HG02852 (cell line): ENCODE data around the gene EHBP1.

Source experiments
- ATAC-seq: cut with Tn5 transposase; IDR thresholded peaks from one replicate; pipeline ENCODE4 v1.9.1; 2021; ENCODE audit warnings: mild to moderate bottlenecking, moderate library complexity; ENCODE audit not compliant: unreplicated experiment

The EHBP1 gene

DNA sequence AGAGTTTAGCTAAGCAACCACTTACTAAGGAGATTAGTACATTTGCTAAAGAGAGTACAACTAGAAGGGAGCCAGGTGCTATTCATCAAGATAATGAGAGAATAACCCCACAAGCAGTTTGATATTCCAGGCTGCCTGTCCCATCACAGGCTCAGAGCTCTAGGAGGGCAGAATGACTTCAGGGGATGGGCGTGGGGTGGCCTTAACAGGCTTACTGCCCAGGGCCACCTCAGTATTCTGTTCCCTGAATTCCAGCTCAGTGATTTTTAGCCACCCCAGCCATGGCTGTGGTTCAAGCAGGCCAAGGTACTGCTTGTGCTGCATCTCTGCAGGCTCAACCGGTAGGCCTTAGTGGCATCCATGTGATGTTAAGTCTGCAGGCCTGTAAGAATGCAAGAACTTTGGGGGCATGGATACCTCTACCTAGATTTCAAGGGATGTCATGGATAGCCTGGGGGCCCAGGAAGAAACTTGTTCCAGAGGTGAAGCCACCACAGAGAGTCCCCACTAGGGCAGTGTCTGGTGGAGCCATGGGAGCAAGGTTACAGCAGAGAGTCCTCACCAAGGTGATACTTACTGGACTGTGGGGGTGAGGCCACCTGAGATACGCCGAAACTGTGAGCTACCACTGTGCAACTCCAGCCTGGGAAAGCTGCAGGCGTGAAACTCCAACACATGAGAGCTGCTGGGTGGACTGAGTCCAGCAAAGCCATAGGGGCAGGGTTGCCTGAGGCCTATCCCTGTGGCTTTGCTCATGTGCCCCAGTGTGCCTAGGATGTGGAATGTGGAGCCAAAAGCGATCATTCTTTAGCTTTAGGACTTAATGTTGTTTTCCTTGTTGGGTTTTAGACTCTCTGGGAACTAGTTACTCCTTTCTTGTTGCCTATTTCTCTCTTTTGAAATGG lies 107.7 kb downstream of the EHBP1 start:
- ATAC-seq = no peak

DNA sequence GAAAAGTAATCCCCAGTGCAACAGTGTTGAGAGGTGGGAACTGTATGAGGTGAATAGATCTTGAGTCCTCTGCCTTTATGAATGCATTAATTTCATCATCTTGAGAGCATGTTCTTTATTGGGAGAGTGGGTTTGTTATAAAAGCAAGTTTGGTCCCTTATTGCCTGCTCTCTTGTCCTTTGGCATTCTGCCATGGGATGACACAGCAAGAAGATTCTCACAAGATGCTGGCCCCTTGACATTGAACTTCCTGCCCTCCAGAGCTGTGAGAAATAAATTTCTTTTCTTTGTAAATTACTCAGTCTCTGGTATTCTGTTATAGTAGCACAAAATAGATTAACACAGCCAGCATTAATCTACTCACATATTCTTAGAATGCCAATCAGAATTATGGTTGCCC lies 108.6 kb downstream of the EHBP1 start:
- ATAC-seq = no peak

GRCh38 chr2:62817348-62817747 lies 111.8 kb downstream of the EHBP1 start:
- no peak for ATAC-seq

DNA sequence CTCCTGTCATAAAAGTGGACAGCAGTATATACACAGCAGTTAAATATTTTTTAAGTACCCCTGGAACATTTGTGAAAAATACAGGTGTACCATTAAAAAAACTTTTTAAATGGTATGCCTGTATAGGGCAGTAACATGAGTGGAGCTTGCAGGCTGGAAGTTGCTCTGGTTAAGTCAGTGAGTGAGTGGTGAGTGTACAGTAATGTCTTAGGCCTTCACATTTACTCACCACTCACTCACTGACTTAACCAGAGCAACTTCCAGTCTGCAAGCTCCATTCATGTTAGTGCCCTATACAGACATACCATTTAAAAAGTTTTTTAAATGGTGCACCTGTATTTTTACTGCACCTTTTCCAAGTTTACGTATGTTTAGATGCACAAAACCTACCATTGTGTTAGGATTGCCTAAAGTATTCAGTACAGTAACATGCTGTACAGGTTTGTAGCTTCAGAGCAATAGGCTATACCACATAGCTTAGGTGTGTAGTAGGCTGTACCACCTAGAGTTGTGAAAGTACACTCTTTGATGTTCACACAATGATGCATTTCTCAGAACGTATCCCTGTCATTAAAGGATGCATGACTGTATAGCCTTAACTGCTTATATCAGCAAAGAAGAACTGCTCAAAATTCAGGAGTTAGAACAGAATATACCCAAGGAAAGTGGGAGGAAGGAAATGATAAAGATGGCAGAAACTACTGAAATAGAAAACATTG lies 112.6 kb downstream of the EHBP1 start:
- ATAC-seq = no peak

DNA sequence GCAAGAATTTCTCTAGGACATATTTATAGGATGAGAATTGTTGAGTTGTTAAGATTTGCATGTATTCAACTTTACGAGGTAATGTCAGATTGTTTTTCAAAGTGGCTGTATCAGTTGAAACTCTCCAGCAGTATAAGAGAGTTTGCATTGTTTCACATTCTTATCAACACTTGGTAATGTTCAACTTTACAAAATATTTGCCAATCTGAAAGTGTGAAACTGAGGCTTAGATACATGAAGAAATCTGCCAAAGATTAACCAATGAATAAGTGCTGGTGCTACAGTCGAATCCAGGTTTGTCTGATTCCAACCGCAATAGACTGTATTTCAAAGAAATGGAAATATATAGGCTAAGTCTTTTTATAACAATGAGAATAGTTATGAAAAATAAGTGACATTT lies 117.0 kb downstream of the EHBP1 start:
- ATAC-seq = no peak

GRCh38 chr2:62824388-62824787 lies 118.9 kb downstream of the EHBP1 start:
- ATAC-seq = no peak

GRCh38 chr2:62826141-62826540 lies 120.6 kb downstream of the EHBP1 start:
- no peak for ATAC-seq

DNA sequence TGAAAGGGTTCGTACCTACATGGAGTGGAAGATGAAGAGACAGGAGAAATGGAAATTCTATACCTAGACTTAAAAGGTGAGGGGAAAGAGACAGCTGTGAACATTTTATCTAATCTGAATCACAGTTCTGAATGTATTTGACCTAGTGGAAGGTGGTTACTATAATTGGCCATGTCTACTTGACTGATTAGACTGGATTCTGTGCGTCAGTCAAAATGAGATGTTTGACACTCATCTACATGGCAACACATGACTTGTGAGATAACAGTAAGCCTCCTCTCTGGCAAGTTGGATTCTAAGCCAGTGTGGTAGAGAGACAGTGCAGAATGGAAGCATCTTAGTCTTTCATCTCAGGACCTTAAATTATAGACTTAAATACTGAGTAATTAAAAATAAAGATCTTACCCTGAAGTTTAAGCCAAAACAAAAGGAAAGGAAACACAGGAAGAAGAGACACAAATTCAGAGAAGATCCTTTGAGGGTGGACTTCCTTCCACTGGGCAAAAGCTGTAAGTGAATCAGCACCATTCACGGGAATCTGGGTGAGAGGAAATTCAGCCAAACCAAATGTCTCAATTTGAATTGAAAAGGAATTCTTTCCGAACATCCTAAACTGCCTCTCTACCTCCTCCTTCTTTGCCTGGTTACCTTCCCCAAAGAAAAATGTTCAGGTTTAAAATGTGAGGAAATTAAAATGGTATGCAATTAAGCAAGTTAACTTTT lies 121.6 kb downstream of the EHBP1 start:
- ATAC-seq = no peak

DNA sequence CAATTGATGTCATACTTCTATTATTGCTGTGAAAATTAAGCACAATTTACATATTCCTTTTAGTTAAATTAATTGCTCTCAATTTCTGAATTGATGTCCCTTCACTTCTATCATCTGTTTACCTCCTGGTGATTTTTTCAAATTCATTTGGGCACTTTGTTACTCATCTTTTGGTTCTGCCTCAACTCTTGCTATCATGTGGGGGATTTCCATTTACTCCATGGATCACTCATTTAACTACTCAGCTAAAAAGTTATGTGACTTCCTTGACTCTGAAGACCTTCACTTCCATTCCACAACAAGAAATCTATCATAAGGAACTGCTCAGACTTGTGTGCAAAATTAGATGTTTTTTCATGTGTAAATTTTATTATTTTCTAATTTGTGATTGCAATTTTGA lies 126.2 kb downstream of the EHBP1 start:
- ATAC-seq = peak; percentile 70

GRCh38 chr2:62844311-62845090 lies 139.0 kb downstream of the EHBP1 start:
- ATAC-seq = no peak

DNA sequence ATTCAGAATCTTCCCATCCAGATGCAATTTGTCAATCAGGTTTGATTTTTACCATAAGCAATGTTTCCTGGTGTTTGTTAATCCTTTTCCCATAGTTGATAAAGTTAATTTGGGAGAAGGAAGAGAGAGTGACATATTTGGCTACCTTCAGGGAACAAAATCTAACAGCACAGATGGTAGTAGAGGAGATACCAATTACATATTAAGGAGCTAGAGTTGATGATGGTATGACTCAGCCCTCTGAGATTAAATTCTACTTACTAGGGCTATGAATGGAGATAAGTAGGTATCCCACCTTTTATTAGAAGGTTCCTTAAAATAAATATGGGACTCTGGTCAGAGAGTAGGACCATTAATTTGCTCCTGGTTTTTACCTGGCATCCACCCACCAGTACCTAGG lies 139.7 kb downstream of the EHBP1 start:
- no peak for ATAC-seq

- no peak for ATAC-seq
Measured at GRCh38 chr2:62852254-62852653, 146.7 kb downstream of the EHBP1 start.

GRCh38 chr2:62854600-62855514 lies 149.3 kb downstream of the EHBP1 start:
- no peak for ATAC-seq

DNA sequence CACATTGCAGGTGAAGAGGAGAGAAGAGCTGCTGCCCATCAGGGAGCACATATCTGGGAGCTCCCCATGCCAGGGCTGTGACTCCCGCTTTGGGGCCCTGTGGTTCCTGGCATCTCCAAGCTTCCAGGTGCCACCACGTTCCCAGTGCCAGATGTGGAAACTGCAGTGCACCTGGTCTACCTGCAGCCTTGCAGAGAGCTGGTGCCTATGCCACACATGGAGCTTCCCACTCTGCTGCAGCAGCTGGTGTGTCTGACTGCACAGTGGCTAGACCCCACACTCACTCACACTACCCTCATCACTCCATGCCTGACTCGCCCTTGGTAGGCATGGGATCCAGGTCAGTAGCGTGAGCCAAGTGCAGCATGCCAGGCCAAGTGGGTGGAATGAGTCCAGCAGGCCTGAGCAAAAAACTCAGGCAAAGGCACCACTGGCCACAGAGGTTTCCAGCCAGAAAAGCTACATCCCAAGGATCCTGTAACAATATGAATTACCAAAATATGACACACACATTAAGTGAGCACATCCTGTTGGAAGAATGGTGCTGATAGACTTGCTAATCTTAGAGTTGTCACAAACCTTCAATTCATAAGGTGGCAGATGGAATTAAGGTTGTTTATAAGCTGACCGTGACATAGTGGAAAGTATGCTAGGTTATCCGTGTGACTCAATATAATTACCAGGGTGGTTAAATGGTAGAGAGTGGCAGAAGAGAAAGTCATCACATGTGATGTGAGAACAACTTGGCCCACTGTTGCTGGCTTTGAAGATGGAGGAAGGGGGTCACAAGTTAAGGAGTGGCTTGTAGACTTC lies 150.9 kb downstream of the EHBP1 start:
- no peak for ATAC-seq

- no peak for ATAC-seq
Measured at GRCh38 chr2:62857139-62857931, 151.8 kb downstream of the EHBP1 start.

DNA sequence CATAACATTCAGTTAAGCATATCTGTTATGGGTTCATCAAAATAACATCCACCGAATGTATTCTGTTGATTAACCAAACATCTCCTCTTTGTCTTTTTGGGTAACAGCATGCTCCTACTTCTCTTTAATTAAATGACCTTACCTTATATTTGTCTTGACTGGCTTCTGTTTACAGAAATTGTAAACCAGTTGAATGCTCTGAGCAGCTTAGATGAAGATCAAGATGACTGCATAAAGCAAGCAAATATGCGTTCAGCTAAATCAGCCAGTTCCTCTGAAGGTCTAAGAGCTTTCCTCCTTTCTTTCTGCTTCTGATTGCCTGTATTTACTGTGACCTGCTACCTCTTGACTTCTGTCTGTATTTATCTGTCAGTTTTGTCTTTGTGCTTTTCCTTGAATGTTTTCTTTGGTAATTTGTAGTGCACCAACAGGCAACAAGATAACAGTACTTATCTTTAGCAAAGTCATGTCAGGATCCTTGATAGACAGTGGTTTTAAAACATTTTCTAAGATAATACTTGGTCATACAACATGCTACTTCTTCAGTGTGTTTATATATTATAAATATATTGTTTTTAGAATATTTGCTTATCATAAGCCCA lies 152.8 kb downstream of the EHBP1 start:
- ATAC-seq = no peak

- ATAC-seq = no peak
Measured at GRCh38 chr2:62868947-62869346, 163.4 kb downstream of the EHBP1 start.

DNA sequence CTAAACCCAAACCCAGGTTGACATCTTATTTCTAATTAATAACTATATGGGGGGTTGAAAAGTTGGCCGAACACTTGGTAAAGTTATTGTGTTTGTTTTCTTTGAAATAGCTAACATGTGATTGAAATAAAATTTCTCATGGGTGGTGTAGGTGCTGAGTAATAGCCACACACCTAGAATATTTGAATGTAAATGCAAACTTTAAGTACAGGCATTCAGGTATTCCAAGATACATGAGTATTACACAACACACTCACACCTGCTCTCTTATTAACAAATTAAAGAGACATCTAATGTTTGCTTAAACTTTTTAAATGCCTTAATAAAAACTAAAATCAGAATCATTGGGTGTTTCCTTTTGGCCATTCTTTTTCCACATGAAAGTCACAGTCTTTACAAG lies 165.5 kb downstream of the EHBP1 start:
- no peak for ATAC-seq
